ENCODE results near the gene KIF19. TPM values are rescaled to one million over a fixed set of nuclear protein-coding genes. Genes with fewer than 3 reads are reported as not detected.

Gene KIF19
- total and polyA plus RNA-seq, 2 of the 8 experiments (the other 6 are each of a cell fraction or from before 2014, with no cell fraction given), result 0.52 to 0.77 TPM

DNA sequence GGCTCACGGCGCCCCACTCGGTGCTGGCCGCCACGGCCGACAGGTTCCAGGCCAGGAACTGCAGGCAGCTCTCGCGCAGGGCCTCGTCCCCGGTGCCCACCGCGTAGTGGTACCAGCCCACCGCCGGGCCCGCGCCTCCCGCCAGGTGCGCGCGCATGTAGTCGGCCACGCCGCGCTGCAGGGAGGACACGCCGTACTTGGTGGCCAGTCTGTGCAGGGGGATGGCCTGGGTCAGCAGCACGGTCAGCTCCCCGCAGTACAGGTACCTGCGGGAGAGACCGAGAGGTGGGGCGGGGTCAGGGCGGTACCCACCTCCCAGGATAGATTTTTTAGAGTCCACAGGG is 31.4 kb downstream of the KIF19 start (continued):
- TF ChIP-seq BCL11A (IDR thresholded peaks at IDR 0.05; ENCODE audit: low read depth in 2 of 2, low read length in 2 of 2) (no peak), SAP30 (IDR thresholded peaks at IDR 0.05; ENCODE audit: insufficient read depth, insufficient replicate concordance, low read length) (no peak), SRF (IDR thresholded peaks at IDR 0.05; ENCODE audit: low read depth, low read length) (no peak)
- TF ChIP-seq, protein P1, sequence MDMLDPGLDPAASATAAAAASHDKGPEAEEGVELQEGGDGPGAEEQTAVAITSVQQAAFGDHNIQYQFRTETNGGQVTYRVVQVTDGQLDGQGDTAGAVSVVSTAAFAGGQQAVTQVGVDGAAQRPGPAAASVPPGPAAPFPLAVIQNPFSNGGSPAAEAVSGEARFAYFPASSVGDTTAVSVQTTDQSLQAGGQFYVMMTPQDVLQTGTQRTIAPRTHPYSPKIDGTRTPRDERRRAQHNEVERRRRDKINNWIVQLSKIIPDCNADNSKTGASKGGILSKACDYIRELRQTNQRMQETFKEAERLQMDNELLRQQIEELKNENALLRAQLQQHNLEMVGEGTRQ (IDR thresholded peaks at IDR 0.05; ENCODE audit: low read length), result no peak

Measured in H1 (cell line).